Upper lobe of left lung (tissue), 4 donors: ENCODE measurements around the gene OSBPL3.

Experiments used
- EP300 ChIP-seq, 4 donors: sonication (generic); formaldehyde crosslinking; IDR thresholded peaks; one replicate each; pipeline ENCODE4 v1.5.1; 2017; ENCODE audit warnings: antibody characterized with exemption in 4 of 4, control low read depth in 2 of 4
- POLR2AphosphoS5 ChIP-seq, 2 donors: sonication (generic); formaldehyde crosslinking; IDR thresholded peaks; one replicate each; pipeline ENCODE4 v1.5.1; 2017; ENCODE audit warnings: antibody characterized with exemption in 2 of 2

GRCh38 chr7:24970676-24971075 lies 9.3 kb downstream of the OSBPL3 start:
- TF ChIP-seq EP300 (IDR thresholded peaks at IDR 0.05) (no peak), POLR2AphosphoS5 (IDR thresholded peaks at IDR 0.05) (no peak)
